Measurements from ENCODE around the gene TP53I11.

TP53I11 gene

GRCh38 chr11:44946263-44946662, 4.4 kb downstream of the TP53I11 start:
- no peak for TF ChIP-seq CTCF (IDR thresholded peaks at IDR 0.05; ENCODE audit: control insufficient read depth, insufficient read depth, low read depth, low read length, missing control alignments)

GRCh38 chr11:44945666-44946065, 5.0 kb downstream of the TP53I11 start:
- H3K4me3 ChIP-seq (ENCODE audit: control insufficient read depth, low read depth, low read length): no peak overlapping the region
- TF ChIP-seq CTCF (IDR thresholded peaks at IDR 0.05; ENCODE audit: control insufficient read depth, insufficient read depth, low read depth, low read length, missing control alignments): no peak
- no peak for DNase-seq (ENCODE audit: low read depth)

More at GRCh38 chr11:44946263-44946662, 4.4 kb downstream of the TP53I11 start:
- no peak overlapping the region for H3K4me3 ChIP-seq (ENCODE audit: control insufficient read depth, low read depth, low read length)
- DNase-seq (ENCODE audit: low read depth): no peak

- DNase-seq (ENCODE audit: low read depth): no peak
- no peak for TF ChIP-seq CTCF (IDR thresholded peaks at IDR 0.05; ENCODE audit: control insufficient read depth, insufficient read depth, low read depth, low read length, missing control alignments)
- no peak overlapping the region for H3K4me3 ChIP-seq (ENCODE audit: control insufficient read depth, low read depth, low read length)
Observed at GRCh38 chr11:44944853-44945235, 5.8 kb downstream of the TP53I11 start.

- no peak for TF ChIP-seq CTCF (IDR thresholded peaks at IDR 0.05; ENCODE audit: control insufficient read depth, insufficient read depth, low read depth, low read length, missing control alignments)
- no peak overlapping the region for H3K4me3 ChIP-seq (ENCODE audit: control insufficient read depth, low read depth, low read length)
- no peak for DNase-seq (ENCODE audit: low read depth)
Observed at GRCh38 chr11:44944181-44944852, 6.4 kb downstream of the TP53I11 start.

GRCh38 chr11:44943696-44944095, 7.0 kb downstream of the TP53I11 start:
- no peak overlapping the region for H3K4me3 ChIP-seq (ENCODE audit: control insufficient read depth, low read depth, low read length)
- TF ChIP-seq CTCF (IDR thresholded peaks at IDR 0.05; ENCODE audit: control insufficient read depth, insufficient read depth, low read depth, low read length, missing control alignments): no peak
- no peak for DNase-seq (ENCODE audit: low read depth)

GRCh38 chr11:44943118-44943517, 7.6 kb downstream of the TP53I11 start:
- no peak overlapping the region for H3K4me3 ChIP-seq (ENCODE audit: control insufficient read depth, low read depth, low read length)
- TF ChIP-seq CTCF (IDR thresholded peaks at IDR 0.05; ENCODE audit: control insufficient read depth, insufficient read depth, low read depth, low read length, missing control alignments): no peak
- no peak for DNase-seq (ENCODE audit: low read depth)
